ENCODE measurements around the gene AOX1.

DNA sequence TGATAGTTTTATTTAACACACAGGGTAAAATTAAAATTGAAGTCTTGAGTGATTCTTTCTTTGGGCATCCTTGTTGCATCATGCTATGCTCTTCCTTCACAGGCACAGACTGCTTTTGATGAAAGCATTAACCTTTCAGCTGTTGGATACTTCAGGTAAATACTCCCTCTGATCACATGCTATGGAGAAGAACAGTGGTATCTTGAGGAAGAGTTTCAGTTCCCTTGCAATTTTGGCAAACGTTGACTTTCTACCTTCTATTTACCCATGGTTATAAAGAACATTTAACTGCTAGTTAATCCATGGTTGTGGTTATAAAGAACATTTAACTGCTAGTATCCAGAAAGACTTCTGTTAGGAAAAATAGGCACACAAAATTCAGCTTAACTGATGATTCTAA, 75.7 kb downstream of the AOX1 start:
- TF ChIP-seq, protein P1, sequence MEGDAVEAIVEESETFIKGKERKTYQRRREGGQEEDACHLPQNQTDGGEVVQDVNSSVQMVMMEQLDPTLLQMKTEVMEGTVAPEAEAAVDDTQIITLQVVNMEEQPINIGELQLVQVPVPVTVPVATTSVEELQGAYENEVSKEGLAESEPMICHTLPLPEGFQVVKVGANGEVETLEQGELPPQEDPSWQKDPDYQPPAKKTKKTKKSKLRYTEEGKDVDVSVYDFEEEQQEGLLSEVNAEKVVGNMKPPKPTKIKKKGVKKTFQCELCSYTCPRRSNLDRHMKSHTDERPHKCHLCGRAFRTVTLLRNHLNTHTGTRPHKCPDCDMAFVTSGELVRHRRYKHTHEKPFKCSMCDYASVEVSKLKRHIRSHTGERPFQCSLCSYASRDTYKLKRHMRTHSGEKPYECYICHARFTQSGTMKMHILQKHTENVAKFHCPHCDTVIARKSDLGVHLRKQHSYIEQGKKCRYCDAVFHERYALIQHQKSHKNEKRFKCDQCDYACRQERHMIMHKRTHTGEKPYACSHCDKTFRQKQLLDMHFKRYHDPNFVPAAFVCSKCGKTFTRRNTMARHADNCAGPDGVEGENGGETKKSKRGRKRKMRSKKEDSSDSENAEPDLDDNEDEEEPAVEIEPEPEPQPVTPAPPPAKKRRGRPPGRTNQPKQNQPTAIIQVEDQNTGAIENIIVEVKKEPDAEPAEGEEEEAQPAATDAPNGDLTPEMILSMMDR (IDR thresholded peaks at IDR 0.05) = no peak
- no peak for TF ChIP-seq POLR2A (IDR thresholded peaks at IDR 0.05)

Measured in thyroid gland (tissue), 4 donors.